ENCODE measurements around the gene RALA. TPM values are rescaled to one million over a fixed set of nuclear protein-coding genes. Genes with fewer than 3 reads are reported as not detected.
A peak's percentile ranks its signal among the peaks of the same experiment; 100 is the strongest.

Gene RALA
- total RNA-seq, 3 donors from 2014 or later: 16.7 to 25.0 (median 18.7) TPM

DNA sequence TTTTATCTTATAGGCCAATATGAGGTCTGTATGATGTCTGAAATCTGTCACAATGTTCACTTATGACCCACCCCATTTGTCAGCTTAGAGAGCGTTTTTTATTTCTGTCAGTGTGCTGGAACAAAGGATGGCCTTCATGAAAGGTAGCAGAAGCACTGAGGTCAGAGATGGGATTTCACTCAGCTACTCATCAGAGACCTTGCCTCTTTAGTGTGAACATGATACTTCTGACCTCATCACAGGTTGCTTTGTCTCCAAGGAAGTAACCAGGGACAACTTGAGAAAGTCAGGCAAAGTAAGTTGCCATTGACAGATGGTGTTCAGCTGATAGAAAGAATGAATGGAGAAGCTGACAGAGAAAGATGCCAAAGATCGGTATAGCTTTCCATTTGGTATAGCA is 40.8 kb upstream of the RALA start:
- Histone ChIP-seq H3K9me3 (no peaks in the 10 kb centered on the region), H3K36me3 (no peaks in the 10 kb centered on the region), H3K4me3 (no peak overlapping the region), H3K4me1 (no peaks in the 10 kb centered on the region), H3K27me3 (no peaks in the 10 kb centered on the region), H3K27ac (no peak overlapping the region)
- DNase-seq (ENCODE audit: low spot score in 2 of 2): no peak
- TF ChIP-seq POLR2AphosphoS5 (IDR thresholded peaks at IDR 0.05) (no peak), POLR2A (IDR thresholded peaks at IDR 0.05) (no peak)
- TF ChIP-seq, protein P1, sequence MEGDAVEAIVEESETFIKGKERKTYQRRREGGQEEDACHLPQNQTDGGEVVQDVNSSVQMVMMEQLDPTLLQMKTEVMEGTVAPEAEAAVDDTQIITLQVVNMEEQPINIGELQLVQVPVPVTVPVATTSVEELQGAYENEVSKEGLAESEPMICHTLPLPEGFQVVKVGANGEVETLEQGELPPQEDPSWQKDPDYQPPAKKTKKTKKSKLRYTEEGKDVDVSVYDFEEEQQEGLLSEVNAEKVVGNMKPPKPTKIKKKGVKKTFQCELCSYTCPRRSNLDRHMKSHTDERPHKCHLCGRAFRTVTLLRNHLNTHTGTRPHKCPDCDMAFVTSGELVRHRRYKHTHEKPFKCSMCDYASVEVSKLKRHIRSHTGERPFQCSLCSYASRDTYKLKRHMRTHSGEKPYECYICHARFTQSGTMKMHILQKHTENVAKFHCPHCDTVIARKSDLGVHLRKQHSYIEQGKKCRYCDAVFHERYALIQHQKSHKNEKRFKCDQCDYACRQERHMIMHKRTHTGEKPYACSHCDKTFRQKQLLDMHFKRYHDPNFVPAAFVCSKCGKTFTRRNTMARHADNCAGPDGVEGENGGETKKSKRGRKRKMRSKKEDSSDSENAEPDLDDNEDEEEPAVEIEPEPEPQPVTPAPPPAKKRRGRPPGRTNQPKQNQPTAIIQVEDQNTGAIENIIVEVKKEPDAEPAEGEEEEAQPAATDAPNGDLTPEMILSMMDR (IDR thresholded peaks at IDR 0.05): no peak
- intact Hi-C loops (cut with DNase I; ENCODE audit: low total_unique reads): loop anchor here (5.0 kb wide), 1 partner anchor 160 kb away; no protein-coding TSS in a partner anchor

DNA sequence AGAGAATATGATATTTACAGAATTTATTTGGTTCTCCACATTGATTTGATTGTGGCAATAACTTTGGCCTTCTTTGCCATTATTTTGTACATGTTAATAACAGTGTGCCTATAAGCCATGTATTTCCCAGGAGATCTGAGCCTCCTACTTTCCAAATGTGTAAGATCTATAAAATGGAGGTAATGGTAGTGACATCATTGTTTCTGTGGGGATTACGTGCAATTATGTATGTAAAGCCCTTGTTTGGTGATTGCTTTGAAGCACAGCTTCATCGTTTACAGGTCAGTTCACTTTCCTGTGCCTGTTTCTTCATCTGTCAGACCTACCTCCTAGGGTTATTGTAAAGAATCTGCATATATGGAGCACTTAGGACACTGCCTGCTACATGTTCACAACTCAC is 39.8 kb upstream of the RALA start:
- TF ChIP-seq, protein P1 (IDR thresholded peaks at IDR 0.05): no peak
- no peak for TF ChIP-seq POLR2AphosphoS5 (IDR thresholded peaks at IDR 0.05)
- TF ChIP-seq POLR2A (IDR thresholded peaks at IDR 0.05): no peak
- intact Hi-C loops (cut with DNase I; ENCODE audit: low total_unique reads): loop anchor here (5.0 kb wide), 1 partner anchor 159 kb away; no protein-coding TSS in a partner anchor
- H3K4me1 ChIP-seq: no peaks in the 10 kb centered on the region

DNA sequence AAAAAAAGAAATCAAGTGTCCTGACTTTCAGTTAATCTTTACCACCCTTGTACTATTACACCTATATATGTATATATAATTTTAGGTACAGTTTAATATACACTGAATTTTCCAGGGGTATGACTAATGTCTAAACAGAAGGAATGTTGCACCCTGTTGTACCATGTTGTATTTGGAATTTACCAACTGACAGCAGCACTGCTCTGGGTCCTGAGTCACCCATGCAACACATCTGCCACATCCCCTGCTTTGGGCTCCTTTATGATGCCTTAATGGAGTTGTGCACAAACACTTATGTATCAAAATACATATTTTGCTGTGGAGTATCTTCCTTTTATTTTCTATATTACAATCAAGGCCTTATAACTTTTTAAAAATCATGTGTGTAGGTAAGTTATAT is 36.0 kb upstream of the RALA start:
- no peaks in the 10 kb centered on the region for H3K9me3 ChIP-seq
- no peak overlapping the region for H3K27ac ChIP-seq
- no peaks in the 10 kb centered on the region for H3K4me1 ChIP-seq
- intact Hi-C loops (cut with DNase I; ENCODE audit: low total_unique reads): no loop called here
- H3K4me3 ChIP-seq: no peak overlapping the region
- no peaks in the 10 kb centered on the region for H3K36me3 ChIP-seq
- TF ChIP-seq, protein P1 (IDR thresholded peaks at IDR 0.05): no peak
- TF ChIP-seq POLR2A (IDR thresholded peaks at IDR 0.05) (no peak), POLR2AphosphoS5 (IDR thresholded peaks at IDR 0.05) (no peak)
- H3K27me3 ChIP-seq: no peaks in the 10 kb centered on the region
- no peak for DNase-seq (ENCODE audit: low spot score in 2 of 2)

More for the DNA sequence above, 39.8 kb upstream of the RALA start:
- Histone ChIP-seq H3K4me3 (no peak overlapping the region), H3K27me3 (no peaks in the 10 kb centered on the region), H3K27ac (no peak overlapping the region), H3K9me3 (no peaks in the 10 kb centered on the region), H3K36me3 (no peaks in the 10 kb centered on the region)
- no peak for DNase-seq (ENCODE audit: low spot score in 2 of 2)

DNA sequence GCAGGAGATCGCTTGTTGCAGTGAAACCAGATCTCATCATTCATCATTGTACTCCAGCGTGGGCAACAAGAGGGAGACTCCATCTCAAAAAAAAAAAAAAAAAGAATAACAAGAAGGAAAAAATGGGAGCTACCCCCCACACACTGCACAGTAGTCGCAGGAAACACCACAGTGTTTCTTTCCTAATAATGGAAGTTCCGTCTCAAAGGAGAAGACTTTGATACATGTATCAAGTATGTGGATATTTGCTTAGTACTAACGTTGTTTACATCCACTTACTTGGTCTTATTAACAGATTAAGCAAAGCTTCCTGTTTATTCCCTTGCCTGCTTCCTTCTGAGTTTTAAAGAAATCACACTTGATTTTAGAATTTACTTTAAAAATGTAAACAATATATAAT is 35.0 kb upstream of the RALA start:
- intact Hi-C loops (cut with DNase I; ENCODE audit: low total_unique reads): no loop called here
- no peak for DNase-seq (ENCODE audit: low spot score in 2 of 2)
- no peak overlapping the region for H3K27ac ChIP-seq
- H3K36me3 ChIP-seq: no peaks in the 10 kb centered on the region
- H3K4me3 ChIP-seq: no peak overlapping the region
- H3K27me3 ChIP-seq: no peaks in the 10 kb centered on the region
- no peaks in the 10 kb centered on the region for H3K4me1 ChIP-seq
- no peak for TF ChIP-seq POLR2AphosphoS5 (IDR thresholded peaks at IDR 0.05)
- TF ChIP-seq POLR2A (IDR thresholded peaks at IDR 0.05): no peak
- TF ChIP-seq, protein P1 (IDR thresholded peaks at IDR 0.05): no peak
- H3K9me3 ChIP-seq: no peaks in the 10 kb centered on the region

DNA sequence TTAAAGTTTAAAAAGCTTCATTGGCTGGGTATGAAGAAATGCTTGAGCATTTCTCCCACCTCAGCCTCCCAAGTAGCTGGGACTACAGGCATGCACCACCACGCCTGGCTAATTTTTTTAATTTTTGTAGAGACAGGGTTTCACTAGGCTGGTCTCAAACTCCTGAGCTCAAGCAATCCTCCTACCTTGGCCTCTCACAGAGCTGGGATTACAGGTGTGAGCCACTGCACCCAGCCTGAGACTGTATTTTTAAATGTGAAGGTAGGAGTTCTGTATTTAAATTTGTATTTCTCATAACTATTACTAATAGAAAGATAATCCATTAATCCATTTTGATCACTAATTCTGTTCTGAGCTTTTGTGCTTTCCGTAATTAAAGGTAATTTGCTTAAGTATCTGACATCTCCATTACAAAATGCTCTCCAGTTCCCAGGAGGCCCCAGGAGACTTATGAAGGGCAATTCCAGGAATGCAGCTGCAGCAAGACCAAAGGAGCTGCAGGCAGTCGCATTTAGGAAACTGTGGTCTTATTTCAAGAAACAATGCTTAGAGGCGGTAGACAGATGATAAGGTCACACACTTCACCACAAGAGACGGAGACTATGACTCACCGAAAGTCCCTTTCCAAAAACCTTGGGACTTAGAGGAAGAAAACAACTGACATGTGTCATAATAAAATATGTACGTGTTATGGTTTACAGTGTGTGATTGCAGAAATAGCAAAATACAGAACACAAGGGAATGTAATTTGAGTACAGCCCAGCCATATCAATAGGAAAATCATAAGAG is 33.9 kb upstream of the RALA start:
- DNase-seq (ENCODE audit: low spot score in 2 of 2): peak in 1 of 2 donors; percentile 22
- Histone ChIP-seq H3K4me1 (no peaks in the 10 kb centered on the region), H3K4me3 (no peak overlapping the region), H3K9me3 (no peaks in the 10 kb centered on the region), H3K27ac (peak overlapping the region; percentile 29 to 35), H3K36me3 (no peaks in the 10 kb centered on the region), H3K27me3 (no peaks in the 10 kb centered on the region)
- intact Hi-C loops (cut with DNase I; ENCODE audit: low total_unique reads): no loop called here
- peak in 1 of 3 donors; percentile 19 for TF ChIP-seq POLR2AphosphoS5 (IDR thresholded peaks at IDR 0.05)
- TF ChIP-seq, protein P1 (IDR thresholded peaks at IDR 0.05): no peak
